Esophagus squamous epithelium (tissue), 4 donors: Measurements from ENCODE around the gene EMC8.

Experiments used
- POLR2A ChIP-seq, 4 donors: fragments of 450-650 bp; IDR thresholded peaks; one replicate each; pipeline ENCODE4 v1.6.1; 2017; ENCODE audit warnings: antibody characterized with exemption in 4 of 4, mild to moderate bottlenecking in 4 of 4, moderate library complexity in 3 of 4
- TF ChIP-seq, protein P1 (sequence below), 6 experiments: fragments of 450-650 bp in 4 of 6; fragments of 200-600 bp in 2 of 6; sonication (generic) in 2 of 6; IDR thresholded peaks; one replicate each; pipeline ENCODE4 v1.5.1; 2016 to 2019; ENCODE audit warnings: antibody characterized with exemption in 6 of 6, mild to moderate bottlenecking in 4 of 6, moderate library complexity in 4 of 6

DNA sequence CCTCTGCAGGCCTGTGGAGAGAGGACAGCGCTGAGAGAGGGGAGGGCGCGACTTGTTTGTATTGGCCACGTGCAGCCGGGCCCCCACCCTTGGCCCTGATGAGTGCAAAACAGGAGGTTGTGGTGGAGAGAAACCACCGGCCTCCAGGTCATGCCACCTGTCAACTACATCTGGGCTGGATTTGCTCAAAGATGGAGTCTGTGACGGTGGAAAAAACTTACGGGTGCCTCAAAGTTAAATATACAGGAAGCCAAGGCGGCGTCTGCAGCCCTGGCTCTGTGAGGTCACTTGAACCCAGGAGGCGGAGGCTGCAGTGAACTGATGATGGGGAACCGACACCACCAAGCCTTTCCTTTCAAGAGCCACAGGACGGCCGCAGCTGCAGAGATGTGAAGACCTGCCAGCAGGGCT lies 64.1 kb downstream of the EMC8 start:
- TF ChIP-seq, protein P1, sequence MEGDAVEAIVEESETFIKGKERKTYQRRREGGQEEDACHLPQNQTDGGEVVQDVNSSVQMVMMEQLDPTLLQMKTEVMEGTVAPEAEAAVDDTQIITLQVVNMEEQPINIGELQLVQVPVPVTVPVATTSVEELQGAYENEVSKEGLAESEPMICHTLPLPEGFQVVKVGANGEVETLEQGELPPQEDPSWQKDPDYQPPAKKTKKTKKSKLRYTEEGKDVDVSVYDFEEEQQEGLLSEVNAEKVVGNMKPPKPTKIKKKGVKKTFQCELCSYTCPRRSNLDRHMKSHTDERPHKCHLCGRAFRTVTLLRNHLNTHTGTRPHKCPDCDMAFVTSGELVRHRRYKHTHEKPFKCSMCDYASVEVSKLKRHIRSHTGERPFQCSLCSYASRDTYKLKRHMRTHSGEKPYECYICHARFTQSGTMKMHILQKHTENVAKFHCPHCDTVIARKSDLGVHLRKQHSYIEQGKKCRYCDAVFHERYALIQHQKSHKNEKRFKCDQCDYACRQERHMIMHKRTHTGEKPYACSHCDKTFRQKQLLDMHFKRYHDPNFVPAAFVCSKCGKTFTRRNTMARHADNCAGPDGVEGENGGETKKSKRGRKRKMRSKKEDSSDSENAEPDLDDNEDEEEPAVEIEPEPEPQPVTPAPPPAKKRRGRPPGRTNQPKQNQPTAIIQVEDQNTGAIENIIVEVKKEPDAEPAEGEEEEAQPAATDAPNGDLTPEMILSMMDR (IDR thresholded peaks at IDR 0.05): no peak
- TF ChIP-seq POLR2A (IDR thresholded peaks at IDR 0.05): no peak
